ENCODE data around the gene ARID5B. TPM values are rescaled to one million over a fixed set of nuclear protein-coding genes. Genes with fewer than 3 reads are reported as not detected.
A peak's percentile ranks its signal among the peaks of the same experiment; 100 is the strongest.

Gene ARID5B
- polyA plus RNA-seq, 3 donors: 1.00 to 2.5 (median 1.5) TPM

DNA sequence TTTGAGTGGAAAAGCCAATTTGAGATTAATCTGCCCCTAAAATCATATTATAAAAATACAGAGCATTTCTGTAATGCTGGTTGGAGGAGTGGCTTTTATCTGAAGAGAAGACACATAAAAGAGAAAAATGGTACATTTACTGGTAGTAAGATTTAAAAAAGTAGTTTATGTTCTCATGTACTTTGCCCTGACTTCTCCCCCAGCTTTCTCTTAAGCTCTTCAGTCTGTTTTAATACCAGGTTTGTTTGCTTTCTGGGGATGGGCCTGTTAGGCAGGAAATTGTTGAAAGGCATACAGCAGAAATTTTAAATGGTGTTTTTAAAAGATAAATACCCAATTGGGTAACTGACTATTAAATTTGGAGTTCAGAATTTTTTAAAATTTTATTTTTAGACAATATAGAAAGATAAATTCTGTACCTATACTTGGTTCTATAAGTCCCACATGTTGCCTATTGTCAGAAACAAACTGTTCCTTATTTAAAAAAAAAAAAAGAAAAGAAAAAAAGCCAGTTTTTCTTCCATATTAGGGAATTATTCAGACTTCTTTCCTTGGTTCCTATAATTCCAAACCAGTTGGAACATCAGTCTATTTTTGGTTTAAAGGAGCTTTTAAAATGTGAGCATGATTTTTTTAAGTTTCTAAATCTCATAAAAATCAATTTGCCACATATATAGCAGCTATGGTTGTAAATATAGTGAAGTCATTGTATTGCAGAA lies 136.6 kb downstream of the ARID5B start:
- intact Hi-C loops (cut with micrococcal nuclease): loop anchor here in 1 of 2 donors (10.0 kb wide), 1 partner anchor 63 kb away; no protein-coding TSS in a partner anchor
- no peaks in the 10 kb centered on the region for H3K79me2 ChIP-seq (ENCODE audit: insufficient read depth, low read length)
- Mint-ChIP-seq H3K36me3 (no peaks in the 10 kb centered on the region), H3K9me3 (no peaks in the 10 kb centered on the region), H3K27me3 (ENCODE audit: low read depth in 3 of 3) (peaks cover 0 to 2% (median 0%) of the 10 kb centered on the region in 3 donors), H3K27ac (peak overlapping the region in 6 of 7 donors; percentile 31 to 78 (median 56)), H3K4me3 (no peak overlapping the region), H3K4me1 (peaks cover 23% of the 10 kb centered on the region)
- TF ChIP-seq CTCF (IDR thresholded peaks at IDR 0.05): no peak
- H3K27me3 ChIP-seq (ENCODE audit: control insufficient read depth in 2 of 2, insufficient read depth in 2 of 2, low read length in 2 of 2): no peaks in the 10 kb centered on the region
- H3K4me1 ChIP-seq (ENCODE audit: control insufficient read depth in 1 of 2, insufficient read depth in 2 of 2, low read length in 2 of 2): peaks cover 10 to 21% of the 10 kb centered on the region in 2 donors
- H3K9ac ChIP-seq (ENCODE audit: insufficient read depth, low read length, poor library complexity, severe bottlenecking): no peak overlapping the region
- H3K27ac ChIP-seq (ENCODE audit: low read depth in 1 of 2, low read length in 2 of 2): peak overlapping the region in 1 of 2 donors; percentile 24
- DNase-seq: no peak
- H3K9me3 ChIP-seq (replicated peaks in 1 of 2; ENCODE audit: control insufficient read depth in 1 of 2, insufficient read depth in 1 of 2, low read length in 2 of 2): no peaks in the 10 kb centered on the region
- peak overlapping the region in 1 of 3 experiments; percentile 42 for H3K4me3 ChIP-seq (replicated peaks in 1 of 3; ENCODE audit: low read depth in 2 of 3, low read length in 3 of 3)
- no peak overlapping the region for H2AFZ ChIP-seq (ENCODE audit: insufficient read depth, low read depth, low read length, poor library complexity, severe bottlenecking)
- no peaks in the 10 kb centered on the region for H4K20me1 ChIP-seq (ENCODE audit: insufficient read depth, low read length)
- peak overlapping the region; percentile 45 for H3K4me2 ChIP-seq (replicated peaks; ENCODE audit: extremely low read depth, low read length, poor library complexity, severe bottlenecking)
- no peaks in the 10 kb centered on the region for H3K36me3 ChIP-seq (replicated peaks in 1 of 2; ENCODE audit: control insufficient read depth in 1 of 2, insufficient read depth in 2 of 2, low read length in 2 of 2)

DNA sequence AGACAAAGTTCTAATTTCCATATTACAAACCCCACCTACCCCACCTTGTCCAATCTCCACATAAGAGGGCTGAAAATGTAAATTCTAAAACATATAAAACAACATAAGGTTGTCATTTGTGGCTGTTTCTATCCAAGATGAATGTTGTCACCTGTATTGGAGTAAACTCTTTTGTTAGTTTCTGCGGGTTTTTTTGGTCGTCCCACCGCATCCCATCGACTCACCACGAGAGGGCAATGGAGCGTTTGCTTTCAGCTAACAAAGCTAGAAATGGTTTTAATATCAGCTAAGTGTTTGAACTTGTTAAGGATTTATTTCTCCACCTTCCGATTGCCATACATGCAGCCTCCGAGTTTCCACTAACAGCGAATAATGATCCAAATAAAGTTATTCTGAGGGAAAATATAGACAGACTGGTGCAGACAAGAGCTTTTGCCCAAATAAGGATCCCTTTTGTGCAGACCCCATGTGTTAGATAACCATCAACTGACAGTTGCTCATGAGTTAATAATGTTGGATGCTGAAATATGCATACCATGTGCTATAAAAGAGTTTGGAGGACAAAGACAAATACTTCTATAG lies 137.2 kb downstream of the ARID5B start:
- no peak overlapping the region for H3K9ac ChIP-seq (ENCODE audit: insufficient read depth, low read length, poor library complexity, severe bottlenecking)

More for the DNA sequence above, 137.2 kb downstream of the ARID5B start:
- Histone ChIP-seq H3K4me3 (replicated peaks in 1 of 3; ENCODE audit: low read depth in 2 of 3, low read length in 3 of 3) (peak overlapping the region in 1 of 3 experiments; percentile 42), H3K4me1 (ENCODE audit: control insufficient read depth in 1 of 2, insufficient read depth in 2 of 2, low read length in 2 of 2) (peaks cover 14 to 23% of the 10 kb centered on the region in 2 donors), H3K4me2 (replicated peaks; ENCODE audit: extremely low read depth, low read length, poor library complexity, severe bottlenecking) (peak overlapping the region; percentile 45), H3K79me2 (ENCODE audit: insufficient read depth, low read length) (no peaks in the 10 kb centered on the region), H3K9me3 (replicated peaks in 1 of 2; ENCODE audit: control insufficient read depth in 1 of 2, insufficient read depth in 1 of 2, low read length in 2 of 2) (no peaks in the 10 kb centered on the region), H3K36me3 (replicated peaks in 1 of 2; ENCODE audit: control insufficient read depth in 1 of 2, insufficient read depth in 2 of 2, low read length in 2 of 2) (no peaks in the 10 kb centered on the region), H2AFZ (ENCODE audit: insufficient read depth, low read depth, low read length, poor library complexity, severe bottlenecking) (no peak overlapping the region), H4K20me1 (ENCODE audit: insufficient read depth, low read length) (no peaks in the 10 kb centered on the region), H3K27me3 (ENCODE audit: control insufficient read depth in 2 of 2, insufficient read depth in 2 of 2, low read length in 2 of 2) (no peaks in the 10 kb centered on the region), H3K27ac (ENCODE audit: low read depth in 1 of 2, low read length in 2 of 2) (peak overlapping the region in 1 of 2 donors; percentile 24)
- Mint-ChIP-seq H3K4me1 (peaks cover 27% of the 10 kb centered on the region), H3K27ac (peak overlapping the region in 4 of 7 donors; percentile 48 to 77 (median 66)), H3K9me3 (no peaks in the 10 kb centered on the region), H3K27me3 (ENCODE audit: low read depth in 3 of 3) (peaks cover 0 to 2% (median 0%) of the 10 kb centered on the region in 3 donors), H3K36me3 (no peaks in the 10 kb centered on the region), H3K4me3 (peak overlapping the region in 1 of 2 donors; percentile 68)
- intact Hi-C loops (cut with micrococcal nuclease): loop anchor here in 1 of 2 donors (10.0 kb wide), 1 partner anchor 64 kb away; no protein-coding TSS in a partner anchor
- peak; percentile 87 for TF ChIP-seq CTCF (IDR thresholded peaks at IDR 0.05)
- no CpG with 5 or more reads among the region's 9 CpGs for WGBS (ENCODE audit: insufficient coverage)
- DNase-seq: peak; percentile 56 to 70 (median 65)
